H54 (cell line): ENCODE data around the gene NRCAM.
"Not testable (repeated sequence)": the region's sequence is repeated elsewhere in the genome, so short reads cannot be mapped to it uniquely, and the experiment has no call there.

Experiments used
- DNase-seq: peaks from one replicate; pipeline ENCODE4 v3.0.0; 2011; ENCODE audit warnings: low spot score, mixed read lengths; ENCODE audit not compliant: insufficient read length
- FAIRE-seq: peaks from 3 replicates; lab custom pipeline; 2011; peaks lifted over from hg19 to GRCh38; lab: Jason Lieb, UNC
- POLR2A ChIP-seq: IDR thresholded peaks from 2 replicates; pipeline ENCODE4 v1.6.1; 2011; ENCODE audit warnings: low read depth, mild to moderate bottlenecking, low read length

The NRCAM gene

DNA sequence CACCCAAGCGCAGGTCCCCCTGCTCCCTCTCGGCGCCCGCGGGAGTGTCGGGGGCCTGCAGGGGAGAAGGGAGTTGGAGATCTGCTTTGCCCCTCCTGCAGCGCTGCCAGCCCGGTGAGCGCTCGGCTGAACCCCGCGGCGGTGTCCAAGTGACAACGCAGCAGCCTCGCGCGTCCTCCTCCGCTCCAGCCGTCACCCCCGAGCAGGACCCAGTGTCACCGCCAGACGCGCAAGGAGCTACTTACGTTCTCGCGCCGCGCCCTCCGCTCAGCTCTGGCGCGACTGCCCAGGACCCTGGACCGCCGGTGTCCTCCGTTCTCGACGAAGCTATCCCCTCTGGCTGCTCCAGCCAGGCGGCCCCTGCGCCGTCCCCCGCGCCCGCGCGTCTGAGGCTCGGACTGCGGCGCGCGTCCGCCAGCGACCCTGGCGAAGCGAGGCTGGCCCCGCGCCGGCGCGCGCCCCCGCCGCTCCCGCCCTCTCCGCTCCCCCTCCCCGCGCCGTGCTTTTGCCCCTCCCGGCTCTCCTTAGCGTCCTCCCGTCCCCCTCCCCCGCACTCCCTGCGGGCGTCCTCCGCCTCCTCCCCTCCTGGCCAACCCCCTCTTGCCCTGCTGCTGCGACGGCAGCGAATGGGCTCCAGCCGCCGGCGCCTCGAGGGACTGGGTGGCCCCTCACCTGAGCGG, at the start of gene NRCAM:
Gene NRCAM (minus strand): TSS at position 439 of the 680 bp plus-strand sequence. CDS start 216,372 bp downstream, outside the sequence.
- FAIRE-seq (no peak), DNase-seq (no peak)
- no peak for TF ChIP-seq POLR2A

DNA sequence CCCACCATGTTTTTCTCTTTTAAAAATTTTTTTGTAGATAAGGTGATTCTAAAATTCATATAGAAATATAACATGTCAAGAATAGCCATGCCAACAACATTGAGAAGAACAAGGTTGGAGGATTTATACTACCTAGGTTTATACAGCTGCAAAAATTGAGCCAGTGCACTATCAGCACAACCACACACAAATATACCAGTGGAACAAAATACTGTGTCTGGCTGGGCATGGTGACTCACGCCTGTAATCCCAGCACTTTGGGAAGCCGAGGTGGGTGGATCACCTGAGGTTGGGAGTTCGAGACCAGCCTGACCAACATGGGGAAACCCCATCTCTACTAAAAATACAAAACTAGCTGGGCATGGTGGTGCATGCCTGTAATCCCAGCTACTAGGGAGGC, 48.3 kb upstream of the NRCAM start:
- not testable (repeated sequence) for DNase-seq, FAIRE-seq

DNA sequence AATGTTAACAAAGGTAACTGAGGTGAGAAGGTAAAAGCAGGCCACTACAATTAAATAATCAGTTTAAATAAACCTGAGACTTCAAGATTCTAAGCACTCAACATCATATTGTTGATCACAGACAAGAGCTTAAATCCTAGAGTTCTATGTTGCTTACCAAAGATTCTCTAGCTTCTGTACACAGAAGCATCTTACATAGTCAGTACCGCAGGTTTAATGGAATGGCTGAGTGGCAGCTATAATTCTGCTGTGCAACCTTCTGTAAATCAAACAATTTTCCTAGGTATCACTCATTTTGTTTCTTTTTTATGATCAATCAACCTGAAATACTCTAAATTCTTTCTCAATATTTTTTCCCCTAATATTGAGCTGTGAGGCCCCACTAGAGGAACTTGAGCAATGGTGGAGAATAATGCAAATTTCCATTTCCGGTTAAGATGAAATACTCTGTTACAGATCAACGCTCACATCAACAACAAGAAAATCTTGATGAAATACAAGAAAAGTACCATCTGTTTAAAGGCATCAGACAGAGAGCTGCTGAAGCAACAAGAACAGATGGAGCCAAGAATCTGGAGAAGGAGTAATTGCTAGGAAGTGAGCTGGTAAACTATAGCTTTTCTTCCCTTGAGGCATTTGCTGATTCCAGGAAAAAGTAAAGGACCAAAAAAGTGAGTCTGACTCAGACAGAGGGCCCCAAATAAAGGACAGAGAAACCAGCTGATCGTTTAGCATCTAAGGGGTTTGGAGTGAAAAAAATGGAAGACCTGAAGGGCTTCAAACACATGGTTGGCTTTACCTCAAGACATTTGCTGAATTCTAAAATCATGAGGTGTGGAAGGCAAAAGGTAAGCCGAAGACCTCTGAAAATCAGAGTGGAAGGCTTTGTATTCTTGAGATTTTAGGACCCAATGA, 47.1 kb upstream of the NRCAM start:
- no peak for DNase-seq
- no peak for TF ChIP-seq POLR2A
- FAIRE-seq, result no peak

DNA sequence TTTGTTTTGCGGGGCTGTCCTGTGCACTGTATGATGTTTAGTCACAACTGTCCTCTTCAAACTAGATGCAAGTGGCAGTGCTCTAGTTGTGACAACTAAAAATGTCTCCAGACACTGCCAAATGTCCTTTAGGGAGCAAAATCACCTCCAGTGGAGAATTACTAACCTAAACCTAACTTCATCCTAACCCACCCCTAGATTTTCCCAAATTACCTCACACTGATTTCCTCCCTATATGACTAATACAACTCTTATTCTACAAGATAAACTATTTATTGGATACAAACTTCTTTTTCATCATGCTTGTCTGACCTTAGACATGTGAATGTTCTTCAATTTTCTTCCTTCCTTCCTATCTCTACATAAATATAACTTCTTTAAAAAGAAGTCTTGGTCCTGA, 43.3 kb upstream of the NRCAM start:
- no peak for TF ChIP-seq POLR2A
- no peak for FAIRE-seq

DNA sequence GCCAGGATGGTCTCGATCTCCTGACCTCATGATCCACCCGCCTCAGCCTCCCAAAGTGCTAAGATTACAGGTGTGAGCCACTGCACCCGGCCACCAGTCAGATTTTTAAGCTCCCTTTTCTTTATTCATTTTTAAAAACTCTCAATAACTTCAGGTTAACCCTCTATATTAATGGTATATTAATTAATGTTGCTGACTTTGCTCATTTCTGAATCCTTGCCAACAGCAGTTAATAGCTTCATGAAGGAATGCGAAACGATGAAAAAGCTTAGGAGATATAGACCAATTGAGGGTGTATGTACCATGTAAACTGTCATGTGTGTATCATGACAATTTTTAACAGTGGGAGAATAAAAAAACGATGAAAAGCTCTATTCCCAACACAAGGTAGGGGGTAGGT, 42.2 kb upstream of the NRCAM start:
- no peak for FAIRE-seq
- TF ChIP-seq POLR2A, result no peak

More for the DNA sequence above, 43.3 kb upstream of the NRCAM start:
- no peak for DNase-seq

DNA sequence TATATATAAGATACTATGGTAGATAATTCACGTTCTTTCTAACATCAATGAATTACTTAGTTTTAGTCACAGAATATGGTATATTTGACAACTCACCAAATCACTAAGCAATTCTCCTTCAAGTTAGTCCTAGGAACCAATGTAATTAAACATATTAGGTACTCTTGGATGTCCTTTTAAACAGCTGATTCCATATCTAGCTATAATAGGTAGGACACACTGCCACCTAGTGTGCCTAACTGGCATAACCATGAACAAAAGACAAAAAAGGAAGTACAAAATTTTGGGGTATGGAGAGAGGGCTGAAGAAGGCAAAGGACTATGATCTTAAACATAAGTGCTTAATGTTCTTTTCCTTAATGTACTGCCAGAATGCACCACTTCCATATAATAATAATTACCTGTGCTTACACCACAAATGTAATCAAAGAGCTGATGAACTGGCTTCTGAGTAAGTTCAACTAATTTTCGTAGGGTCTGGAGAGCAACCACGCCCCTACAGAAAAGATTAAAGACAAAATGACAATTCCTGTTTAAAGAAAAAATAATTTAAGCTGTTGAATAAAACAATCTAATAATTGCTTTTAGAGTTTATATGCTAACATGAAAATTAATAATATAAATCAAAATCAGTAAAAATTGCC, 41.0 kb upstream of the NRCAM start:
- peak; percentile 9 for DNase-seq
- TF ChIP-seq POLR2A, result no peak
- FAIRE-seq, result peak; percentile 92

More for the DNA sequence above, 42.2 kb upstream of the NRCAM start:
- DNase-seq, result no peak

DNA sequence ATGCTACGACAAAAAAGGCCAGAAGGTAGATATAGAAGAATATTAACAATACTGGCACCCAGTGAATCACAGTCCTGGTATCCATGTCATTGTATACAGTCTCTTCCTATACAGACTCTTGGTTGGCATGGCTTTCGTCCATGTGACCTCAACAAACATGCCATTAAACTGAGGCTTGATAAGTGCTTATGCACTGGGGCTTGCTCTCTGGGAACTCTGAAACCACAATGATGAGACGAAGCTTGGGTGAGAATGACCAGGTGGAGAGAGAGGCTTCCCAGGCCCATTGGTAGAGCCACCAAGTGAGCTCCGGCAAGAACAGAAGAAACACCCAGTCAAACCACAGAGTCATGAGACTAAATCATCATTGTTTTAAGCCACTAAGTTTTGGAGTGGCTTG, 36.5 kb upstream of the NRCAM start:
- DNase-seq (no peak), FAIRE-seq (no peak)
- TF ChIP-seq POLR2A, result no peak

DNA sequence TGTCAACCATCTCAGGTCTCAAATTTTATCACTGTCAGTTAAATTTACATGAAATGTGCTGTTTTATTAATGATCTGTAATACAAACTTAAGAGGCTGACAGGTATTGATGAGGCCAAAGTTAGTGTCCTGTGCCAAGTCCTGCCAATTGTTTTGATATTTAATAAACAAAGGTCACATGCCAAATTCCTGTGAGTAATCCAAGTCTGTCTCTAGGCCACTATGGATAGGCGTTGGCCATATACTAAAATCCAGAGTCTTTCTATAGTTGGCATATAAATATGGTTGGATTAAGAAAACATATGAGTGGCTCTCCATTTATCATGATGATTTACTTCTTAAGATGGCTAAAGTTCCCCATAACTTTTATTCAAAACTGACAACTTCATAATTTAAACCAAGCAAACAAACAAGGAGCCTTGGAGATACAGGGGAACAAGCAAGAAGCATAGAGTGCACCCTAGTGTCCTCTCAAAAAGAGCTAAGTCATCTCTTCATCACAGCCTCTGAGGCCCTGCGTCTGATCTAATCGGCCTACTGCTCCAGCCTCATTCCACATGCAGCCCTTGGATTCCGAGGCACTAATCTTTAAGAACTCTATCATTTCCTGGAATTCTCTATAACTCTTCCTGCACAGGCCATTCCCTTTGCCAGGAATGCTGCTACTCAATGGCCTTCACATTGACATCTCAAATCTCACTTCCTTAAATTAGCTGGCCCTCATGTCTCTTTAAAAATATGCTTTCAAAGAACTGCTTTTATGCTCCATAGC, 32.7 kb upstream of the NRCAM start:
- DNase-seq, result no peak
- TF ChIP-seq POLR2A, result no peak
- no peak for FAIRE-seq

DNA sequence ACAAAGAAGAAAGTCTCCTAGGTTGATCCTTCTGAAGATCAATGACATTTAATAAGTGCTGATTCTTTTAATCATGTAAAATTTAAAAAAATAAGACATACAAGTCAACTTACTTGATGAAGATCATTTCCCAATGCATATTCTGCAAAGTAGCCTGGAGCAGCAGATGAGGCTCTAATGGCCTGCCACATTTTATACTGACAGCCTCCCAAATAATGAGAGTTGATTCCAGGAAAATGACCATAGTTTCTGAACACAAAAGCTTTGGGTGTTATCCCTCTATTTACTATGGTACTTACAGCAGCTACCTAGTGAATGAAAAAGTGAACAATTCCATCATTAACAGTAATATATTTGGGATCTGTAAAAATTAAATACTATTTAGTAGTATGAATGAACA, 31.4 kb upstream of the NRCAM start:
- no peak for TF ChIP-seq POLR2A
- no peak for FAIRE-seq
- no peak for DNase-seq

DNA sequence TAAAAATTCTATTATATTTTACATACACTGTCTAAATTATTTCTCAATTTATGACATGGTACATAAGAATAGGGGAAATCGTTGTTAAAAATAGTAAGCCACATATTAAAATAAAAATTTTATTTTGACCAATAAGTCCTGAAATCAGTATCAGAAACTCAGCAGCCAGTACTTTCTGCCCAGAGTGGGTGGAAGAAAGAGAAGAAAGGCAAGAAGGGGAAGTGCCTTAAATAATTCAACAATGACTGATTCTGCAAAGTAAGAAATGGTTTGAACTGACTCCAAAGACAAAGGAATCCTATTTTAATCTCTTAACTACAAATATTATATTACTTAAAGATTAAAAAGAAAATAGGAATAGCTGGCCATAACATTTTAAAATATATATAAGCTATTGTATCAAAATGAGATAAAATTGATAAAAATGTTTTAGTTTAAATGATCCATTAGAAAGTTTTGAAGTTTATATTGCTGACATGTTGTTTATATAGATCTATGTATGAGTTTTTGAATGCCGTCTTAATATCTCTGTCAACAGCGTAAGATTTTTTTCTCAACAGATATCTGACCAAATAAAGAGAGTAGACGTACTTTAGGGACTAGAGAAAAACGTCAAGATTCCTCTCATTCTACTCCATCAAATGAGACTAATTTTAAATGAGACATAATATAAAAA, 30.2 kb upstream of the NRCAM start:
- TF ChIP-seq POLR2A, result no peak
- no peak for DNase-seq
- no peak for FAIRE-seq

DNA sequence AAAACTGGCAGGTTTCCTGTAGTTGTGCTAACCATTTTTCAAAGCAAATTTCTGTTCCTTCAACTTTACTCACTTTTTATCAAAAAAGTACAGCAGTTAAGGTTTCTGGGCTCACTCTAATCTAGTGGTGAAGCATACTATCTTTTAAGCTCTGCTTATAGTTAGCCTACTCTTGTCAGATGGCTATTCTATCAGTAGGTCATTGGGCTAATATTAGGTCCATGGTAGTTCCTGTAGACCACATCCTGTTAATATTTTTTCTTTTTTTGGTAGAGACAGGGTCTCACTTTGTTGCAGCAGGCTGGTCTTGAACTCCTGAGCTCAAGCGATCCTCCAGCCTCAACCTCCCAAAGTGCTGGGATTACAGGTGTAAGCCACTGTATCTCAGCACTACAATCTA, 27.9 kb upstream of the NRCAM start:
- FAIRE-seq (no peak), DNase-seq (no peak)
- no peak for TF ChIP-seq POLR2A

DNA sequence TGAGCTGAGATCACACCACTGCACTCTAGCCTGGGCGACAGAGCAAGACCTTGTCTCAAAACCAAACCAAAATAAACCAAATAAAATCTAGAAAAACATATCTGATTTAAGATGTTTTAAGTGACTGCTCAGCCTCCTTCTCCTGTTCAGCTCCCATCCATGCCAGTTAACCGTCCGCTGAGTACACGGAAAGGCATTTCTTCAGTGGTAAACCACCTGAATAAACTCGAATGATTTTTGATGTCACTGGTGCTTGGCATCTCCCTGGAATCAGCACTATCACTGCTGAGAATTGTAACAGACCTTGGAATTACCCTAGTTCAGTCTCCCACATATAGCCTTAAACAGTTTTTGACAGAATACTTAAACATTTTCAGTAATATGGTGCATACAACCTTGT, 24.1 kb upstream of the NRCAM start:
- DNase-seq, result no peak
- no peak for FAIRE-seq
- no peak for TF ChIP-seq POLR2A

DNA sequence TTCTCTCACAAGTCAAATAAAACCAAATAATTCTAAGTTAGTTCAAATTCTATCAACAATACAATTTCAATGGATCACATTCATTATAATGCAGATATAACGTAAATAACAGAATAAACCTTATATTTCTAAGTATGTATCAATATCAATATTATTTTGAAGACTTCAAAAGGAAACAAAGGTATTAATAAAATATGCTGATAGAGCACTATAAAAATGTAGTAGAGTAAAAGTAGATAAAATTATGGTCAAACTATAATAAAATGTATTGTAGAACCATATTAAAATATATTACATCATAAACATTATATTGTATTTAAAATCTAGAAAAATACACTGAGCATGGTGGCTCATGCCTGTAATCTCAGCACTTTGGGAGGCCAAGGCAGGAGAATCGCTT, 23.5 kb upstream of the NRCAM start:
- DNase-seq, result no peak
- TF ChIP-seq POLR2A, result no peak
- FAIRE-seq, result no peak
